Smooth muscle cell of the brain vasculature (primary cell): ENCODE data around the gene TSSK2.
"Not testable (repeated sequence)": the region's sequence is repeated elsewhere in the genome, so short reads cannot be mapped to it uniquely, and the experiment has no call there.

Source experiments
- DNase-seq: peaks from one replicate; pipeline ENCODE4 v3.0.0-alpha.2; 2012; ENCODE audit warnings: low read depth, low spot score

The TSSK2 gene

GRCh38 chr22:19143212-19143611, 12.1 kb downstream of the TSSK2 start:
- no peak for DNase-seq

- no peak for DNase-seq
These were observed 12.9 kb downstream of the TSSK2 start for GRCh38 chr22:19143967-19144400.

GRCh38 chr22:19146215-19146968, 15.3 kb downstream of the TSSK2 start:
- no peak for DNase-seq

GRCh38 chr22:19147195-19147780, 16.2 kb downstream of the TSSK2 start:
- DNase-seq = no peak

- DNase-seq = no peak
These were observed 17.4 kb downstream of the TSSK2 start for GRCh38 chr22:19148417-19149046.

GRCh38 chr22:19149047-19149883, 18.2 kb downstream of the TSSK2 start:
- no peak for DNase-seq

- DNase-seq = no peak
These were observed 18.9 kb downstream of the TSSK2 start, which contains the start of gene GSC2 for GRCh38 chr22:19149991-19150390. Gene GSC2 (minus strand): TSS chr22:19150292. CDS start chr22:19150283, 9 bp downstream.

GRCh38 chr22:19150482-19151328, 19.6 kb downstream of the TSSK2 start:
- DNase-seq = no peak

GRCh38 chr22:19151329-19152191, 20.5 kb downstream of the TSSK2 start:
- no peak for DNase-seq

- DNase-seq = no peak
These were observed 22.1 kb downstream of the TSSK2 start for GRCh38 chr22:19152942-19153883.

- DNase-seq = not testable (repeated sequence)
These were observed 25.0 kb downstream of the TSSK2 start for GRCh38 chr22:19156109-19156508.

- DNase-seq = not testable (repeated sequence)
These were observed 27.5 kb downstream of the TSSK2 start for GRCh38 chr22:19158649-19159048.

GRCh38 chr22:19164425-19164824, 33.3 kb downstream of the TSSK2 start:
- DNase-seq = no peak

- DNase-seq = no peak
These were observed 35.3 kb downstream of the TSSK2 start for GRCh38 chr22:19166421-19166820.

- no peak for DNase-seq
These were observed 36.2 kb downstream of the TSSK2 start for GRCh38 chr22:19167106-19167869.

GRCh38 chr22:19168088-19168890, 37.2 kb downstream of the TSSK2 start:
- DNase-seq = no peak
